ENCODE measurements around the gene SEC16A.

The SEC16A gene

DNA sequence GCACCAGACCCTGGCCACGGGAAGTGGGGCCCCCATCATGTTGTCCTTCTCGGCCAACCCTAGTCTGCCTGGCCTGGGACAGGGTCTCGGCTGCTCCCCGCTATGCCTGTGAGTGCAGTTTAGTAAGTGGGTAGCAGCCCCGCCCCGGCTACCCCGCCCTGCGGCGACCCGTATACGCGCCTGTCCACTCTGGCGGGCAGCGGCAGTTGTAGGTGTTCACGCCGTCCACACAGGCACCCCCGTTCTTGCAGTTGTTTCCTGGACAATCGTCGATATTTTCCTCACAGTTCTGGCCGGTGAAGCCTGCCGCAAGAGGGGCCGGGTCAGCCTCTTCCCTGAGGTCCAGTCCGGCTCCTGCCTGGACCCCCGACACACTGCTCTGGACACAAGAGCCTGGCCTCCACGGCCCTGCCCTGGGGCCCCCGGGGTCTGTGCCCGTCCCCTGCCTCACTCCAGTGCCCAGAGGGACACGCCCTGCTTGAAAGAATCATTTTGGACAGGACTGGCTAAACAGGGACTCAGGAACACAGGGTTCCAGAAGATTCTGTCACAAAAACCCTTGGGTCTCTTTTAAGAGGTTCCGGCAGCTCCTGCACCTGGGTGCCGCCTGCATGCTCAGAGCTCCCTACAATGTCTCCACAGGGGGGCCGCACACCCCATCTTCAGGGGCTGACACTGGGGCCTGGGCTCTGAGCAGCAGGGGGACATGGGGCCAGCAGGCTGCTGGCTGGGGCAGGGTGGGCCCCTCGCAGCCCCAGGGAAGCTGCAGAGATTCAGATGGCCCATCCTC, 36.6 kb upstream of the SEC16A start:
- DNase-seq (ENCODE audit: low read depth in 2 of 3, low spot score in 1 of 3): no peak

DNA sequence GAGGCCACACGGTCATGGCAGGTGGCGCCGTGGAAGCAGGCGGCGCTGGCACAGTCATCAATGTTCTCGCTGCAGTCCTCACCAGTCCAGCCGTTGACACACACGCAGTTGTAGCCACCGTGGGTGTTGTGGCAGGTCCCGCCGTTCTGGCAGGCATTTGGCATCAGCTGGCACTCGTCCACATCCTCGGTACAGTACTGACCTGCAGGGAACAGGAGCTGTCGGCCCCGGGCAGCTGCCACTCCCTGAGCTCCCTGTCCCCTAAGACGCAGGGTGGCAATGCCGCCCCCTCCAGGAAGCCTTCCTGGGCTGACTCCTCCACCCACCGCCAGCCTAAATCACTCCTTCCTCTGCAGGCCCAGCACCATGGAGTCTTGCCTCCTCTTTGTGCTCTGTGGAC, 35.8 kb upstream of the SEC16A start:
- no peak for DNase-seq (ENCODE audit: low read depth in 2 of 3, low spot score in 1 of 3)

DNA sequence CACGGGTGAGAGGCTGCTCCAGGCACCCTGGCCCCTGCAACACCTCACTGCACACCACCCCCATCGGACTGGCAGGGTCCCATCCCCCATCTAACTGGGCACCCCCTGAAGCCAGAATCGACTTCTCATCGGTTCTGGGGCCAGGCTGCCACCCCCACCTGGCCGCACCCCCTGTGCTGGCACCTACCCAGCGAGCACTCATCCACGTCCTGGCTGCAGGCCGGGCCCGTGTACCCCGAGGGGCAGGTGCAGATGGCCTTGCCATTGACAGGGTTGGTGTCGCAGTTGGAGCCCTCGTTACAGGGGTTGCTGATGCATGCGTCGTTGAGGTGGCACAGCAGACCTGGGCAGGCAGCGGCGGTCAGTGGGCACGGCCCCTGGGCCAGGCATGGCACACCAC, 35.1 kb upstream of the SEC16A start:
- no peak for DNase-seq (ENCODE audit: low read depth in 2 of 3, low spot score in 1 of 3)

- no peak for DNase-seq (ENCODE audit: low read depth in 2 of 3, low spot score in 1 of 3)
Measured at GRCh38 chr9:136517012-136517743, 34.3 kb upstream of the SEC16A start.

DNA sequence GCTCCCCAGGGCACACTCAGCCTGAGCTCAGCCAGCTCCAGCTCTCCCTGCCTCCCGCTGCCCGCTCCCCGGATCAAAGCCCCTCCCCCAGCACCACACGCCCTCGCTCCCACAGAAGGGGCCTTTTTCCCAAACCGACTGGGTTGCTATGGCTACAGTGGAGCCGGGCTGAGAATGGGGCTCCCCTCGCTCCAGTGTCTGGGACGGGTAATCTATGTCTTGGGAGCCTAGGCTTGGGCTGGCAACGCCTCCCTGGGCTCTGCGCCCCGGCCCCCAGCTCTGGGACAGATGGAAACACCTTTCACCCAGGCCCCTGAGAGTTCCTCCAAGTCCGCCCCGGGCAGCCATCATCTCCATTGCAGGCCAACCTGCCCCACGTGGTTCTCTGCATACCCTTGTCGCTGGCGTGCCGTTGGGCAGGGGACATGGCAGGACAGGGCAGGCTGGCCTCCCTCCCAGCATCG, 33.4 kb upstream of the SEC16A start:
- no peak for DNase-seq (ENCODE audit: low read depth in 2 of 3, low spot score in 1 of 3)

GRCh38 chr9:136515276-136515675, 32.4 kb upstream of the SEC16A start:
- DNase-seq (ENCODE audit: low read depth in 2 of 3, low spot score in 1 of 3): no peak

DNA sequence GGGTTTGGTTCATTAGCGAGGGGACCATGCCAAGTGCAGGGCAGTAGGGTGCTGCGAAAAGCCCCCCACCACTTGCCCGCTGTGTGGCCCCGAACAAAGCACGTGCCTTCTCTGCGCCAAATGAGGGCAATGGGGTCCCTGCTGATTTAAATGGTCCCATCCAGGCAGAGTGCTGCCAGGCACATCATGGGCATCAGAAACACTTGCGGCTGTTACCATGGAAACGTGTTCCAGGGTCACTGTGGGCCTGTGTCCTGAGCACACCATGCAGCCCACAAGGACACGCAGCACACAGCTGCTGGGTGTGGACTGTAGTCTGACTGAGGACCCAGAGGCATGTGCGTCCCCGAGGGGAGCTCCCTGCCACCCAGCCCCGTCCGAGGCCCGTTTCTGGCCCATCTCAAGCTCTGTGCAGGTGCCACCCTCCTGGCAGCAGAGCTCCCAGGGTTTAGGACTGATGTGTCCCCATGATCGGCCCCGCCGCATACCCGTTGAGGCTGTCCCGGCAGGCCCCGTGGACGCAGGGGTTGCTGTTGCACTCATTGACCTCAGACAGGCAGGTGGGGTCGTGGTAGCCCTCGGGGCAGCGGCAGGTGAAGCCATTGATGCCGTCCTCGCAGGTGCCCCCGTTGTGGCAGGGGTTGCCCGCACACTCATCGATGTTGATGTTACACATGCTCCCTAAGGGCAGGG, 31.3 kb upstream of the SEC16A start:
- DNase-seq (ENCODE audit: low read depth in 2 of 3, low spot score in 1 of 3): no peak

DNA sequence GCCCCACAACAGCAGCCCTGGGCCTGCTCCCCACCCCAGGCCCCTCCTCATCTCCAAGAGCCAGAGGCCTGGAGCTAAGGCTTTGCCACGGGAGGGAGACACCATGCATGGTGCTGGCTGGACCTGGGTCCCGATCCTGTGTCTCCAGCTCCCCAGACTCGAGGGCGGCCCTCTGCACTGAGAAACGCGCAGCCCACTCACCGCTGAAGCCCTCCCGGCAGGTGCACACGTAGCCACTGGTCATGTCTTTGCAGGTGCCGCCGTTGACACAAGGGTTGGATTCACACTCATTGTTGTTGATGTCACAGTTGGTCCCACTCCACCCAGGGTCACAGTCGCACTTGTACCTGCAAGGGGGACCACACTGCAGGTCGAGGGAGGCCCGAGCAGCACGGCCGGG, 30.4 kb upstream of the SEC16A start:
- DNase-seq (ENCODE audit: low read depth in 2 of 3, low spot score in 1 of 3): no peak

GRCh38 chr9:136512651-136513071, 29.8 kb upstream of the SEC16A start:
- peak in 2 of 3 donors; percentile 16 to 34 for DNase-seq (ENCODE audit: low read depth in 2 of 3, low spot score in 1 of 3)

GRCh38 chr9:136511670-136512592, 29.1 kb upstream of the SEC16A start:
- no peak for DNase-seq (ENCODE audit: low read depth in 2 of 3, low spot score in 1 of 3)

DNA sequence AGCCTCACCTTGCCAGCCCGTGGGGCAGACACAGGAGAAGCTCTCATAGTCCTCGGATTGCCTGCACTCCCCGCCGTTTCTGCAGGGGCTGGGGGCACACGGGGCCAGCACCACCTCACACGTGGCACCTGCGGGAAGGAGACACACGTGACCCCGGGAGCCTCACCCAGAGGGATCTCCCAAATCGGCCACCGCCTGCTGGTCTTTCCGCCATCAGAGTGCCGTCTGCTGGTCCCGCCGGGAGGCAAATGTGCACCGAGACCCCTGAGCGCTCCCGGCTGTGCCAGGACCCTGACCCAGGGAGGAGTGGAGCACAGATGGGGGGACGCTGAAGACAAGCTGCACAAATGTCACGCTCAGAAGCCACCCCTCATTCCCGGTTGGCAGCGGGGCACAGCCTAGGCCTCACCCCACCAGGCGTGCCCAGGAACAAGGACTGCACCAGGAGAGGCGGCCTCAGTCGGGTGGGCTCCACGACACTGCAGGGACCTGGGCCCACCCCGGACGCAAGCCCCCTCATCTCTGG, 28.4 kb upstream of the SEC16A start:
- DNase-seq (ENCODE audit: low read depth in 2 of 3, low spot score in 1 of 3): no peak

DNA sequence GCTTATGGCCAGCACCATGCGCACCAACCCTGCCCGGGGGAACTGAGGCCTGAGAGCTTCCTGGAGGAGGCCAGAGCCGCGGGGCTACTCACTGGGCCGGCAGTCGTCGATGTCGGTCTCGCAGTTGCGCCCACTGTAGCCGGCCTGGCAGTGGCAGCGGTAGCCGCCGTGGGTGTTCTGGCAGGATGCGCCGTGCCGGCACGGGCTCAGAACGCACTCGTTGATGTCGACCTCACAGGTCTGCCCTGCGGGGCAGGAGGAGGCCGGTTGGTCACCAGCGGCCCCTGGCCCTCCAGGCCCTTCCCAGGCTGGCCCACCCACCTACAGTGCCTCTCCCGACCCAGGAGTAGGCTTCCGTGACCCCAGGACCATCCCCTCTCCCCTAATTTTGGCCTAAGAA, 27.7 kb upstream of the SEC16A start:
- no peak for DNase-seq (ENCODE audit: low read depth in 2 of 3, low spot score in 1 of 3)

DNA sequence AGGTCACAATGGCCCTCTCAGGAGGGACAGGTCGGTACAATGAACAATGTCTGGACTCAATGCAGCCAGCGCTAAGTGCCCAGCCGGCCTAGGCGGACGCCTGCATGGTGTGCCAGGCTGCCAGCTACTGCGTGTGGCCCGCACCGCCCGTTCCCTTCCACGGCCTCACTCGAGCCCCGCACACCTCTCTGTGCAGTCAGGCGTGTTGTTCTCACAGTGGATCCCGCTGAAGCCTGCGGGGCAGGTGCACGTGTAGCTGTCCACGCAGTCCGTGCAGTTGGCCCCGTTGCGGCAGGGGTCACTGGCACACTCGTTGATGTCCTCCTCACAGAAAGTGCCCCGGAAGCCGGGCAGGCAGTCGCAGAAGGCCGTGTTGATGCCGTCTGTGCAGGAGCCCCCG, 26.7 kb upstream of the SEC16A start:
- DNase-seq (ENCODE audit: low read depth in 2 of 3, low spot score in 1 of 3): no peak

DNA sequence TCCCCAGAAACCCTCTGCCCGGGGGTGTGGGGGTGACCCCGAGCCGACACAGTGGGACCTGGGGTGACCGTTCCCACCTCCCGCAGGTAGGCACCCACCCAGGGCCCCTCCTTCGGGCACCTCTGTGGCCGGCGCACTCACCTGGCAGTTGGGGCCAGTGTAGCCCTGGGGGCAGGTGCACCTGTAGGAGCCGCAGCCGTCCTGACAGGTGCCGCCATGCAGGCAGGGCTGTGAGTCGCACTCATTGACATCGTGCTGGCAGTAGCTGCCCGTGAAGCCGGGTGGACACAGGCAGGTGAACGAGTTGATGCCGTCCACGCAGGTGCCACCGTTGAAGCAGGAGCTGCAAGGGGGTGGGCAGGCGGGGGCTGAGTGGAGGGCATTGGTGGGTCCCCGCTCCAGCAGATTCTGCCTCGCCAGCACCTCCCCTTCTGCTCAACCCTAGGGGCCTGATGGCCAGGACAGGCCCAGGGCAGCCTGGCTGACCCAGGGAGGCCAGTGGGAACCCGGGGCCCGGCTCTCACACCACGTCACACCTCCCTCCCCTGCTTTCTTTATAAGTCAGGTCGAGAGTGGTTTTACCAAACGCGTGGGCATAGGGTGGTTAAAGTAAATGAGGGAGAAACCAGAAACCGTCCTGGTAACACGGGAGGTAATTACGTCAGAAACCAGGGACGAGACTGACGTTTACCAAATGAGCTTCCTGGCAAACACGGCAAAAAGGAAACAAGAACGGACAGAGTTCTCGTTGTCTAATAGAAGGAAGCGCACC, 26.1 kb upstream of the SEC16A start:
- DNase-seq (ENCODE audit: low read depth in 2 of 3, low spot score in 1 of 3): peak in 1 of 3 donors; percentile 20

DNA sequence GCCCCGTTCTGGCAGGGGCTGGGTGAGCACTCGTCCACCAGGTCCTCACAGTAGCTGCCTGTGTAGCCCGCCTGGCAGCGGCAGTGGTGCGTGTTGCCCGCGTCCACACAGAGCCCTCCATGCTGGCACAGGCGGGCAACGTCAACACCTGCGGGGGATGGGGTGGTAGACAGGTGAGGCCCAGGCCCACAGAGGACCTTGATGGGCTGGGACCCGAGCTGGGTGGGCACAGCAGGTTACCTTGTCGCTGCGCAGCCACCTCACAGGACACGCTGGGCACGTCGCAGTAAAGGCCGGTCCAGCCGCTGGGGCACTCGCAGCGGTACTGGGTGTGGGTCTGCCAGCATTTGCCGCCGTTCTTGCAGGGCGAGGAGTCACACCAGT, 25.1 kb upstream of the SEC16A start:
- DNase-seq (ENCODE audit: low read depth in 2 of 3, low spot score in 1 of 3): no peak

- no peak for DNase-seq (ENCODE audit: low read depth in 2 of 3, low spot score in 1 of 3)
Measured at GRCh38 chr9:136507221-136507991, 24.6 kb upstream of the SEC16A start.

GRCh38 chr9:136506425-136506824, 23.6 kb upstream of the SEC16A start:
- no peak for DNase-seq (ENCODE audit: low read depth in 2 of 3, low spot score in 1 of 3)

DNA sequence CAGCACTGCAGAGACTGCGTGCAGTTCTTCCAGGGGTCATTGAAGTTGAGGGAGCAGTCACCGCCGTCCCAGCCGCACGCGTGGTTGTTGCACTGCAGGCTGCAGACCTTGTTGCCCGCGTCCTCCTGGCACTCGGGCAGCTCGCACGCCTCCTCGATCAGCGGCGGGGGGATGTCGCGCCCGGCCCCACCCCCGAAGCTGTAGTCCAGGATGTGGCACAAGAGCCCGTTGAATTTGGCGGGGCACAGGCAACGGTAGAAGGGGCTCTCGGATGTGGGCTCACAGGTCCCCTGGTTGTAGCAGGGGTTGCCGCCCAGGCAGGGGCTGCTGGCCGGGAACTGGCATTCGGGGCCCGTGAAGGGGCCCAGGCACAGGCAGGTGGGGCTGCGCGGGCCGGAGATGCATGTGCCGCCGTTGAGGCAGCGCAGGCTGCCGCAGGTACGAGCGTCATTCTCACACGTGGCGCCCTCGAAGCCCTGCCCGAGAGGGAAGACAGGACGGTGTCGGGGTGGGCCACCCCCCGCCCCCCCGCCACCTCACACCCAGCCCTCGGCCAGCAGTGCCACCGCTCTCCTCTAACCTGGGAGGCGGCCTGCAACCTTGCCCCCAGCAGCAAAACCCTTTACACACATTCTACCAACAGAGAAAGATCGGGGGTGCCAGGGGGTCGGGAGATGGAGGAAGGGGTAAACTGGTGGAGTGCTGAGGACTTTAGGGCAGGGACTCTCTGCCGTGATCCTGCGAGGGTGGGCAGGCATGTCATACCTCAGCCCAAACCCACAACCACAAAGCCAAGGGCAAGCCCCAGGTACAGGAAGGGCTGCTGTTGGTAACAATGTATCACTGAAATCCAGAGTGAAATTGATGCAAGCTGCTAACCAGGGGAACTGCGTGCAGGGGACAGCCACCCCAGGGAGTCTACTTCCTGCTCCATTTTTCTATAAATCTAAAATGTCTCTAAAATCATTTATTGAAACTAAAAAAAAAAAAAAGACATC, 22.9 kb upstream of the SEC16A start:
- DNase-seq (ENCODE audit: low read depth in 2 of 3, low spot score in 1 of 3): no peak

All from stimulated activated CD4-positive, alpha-beta T cell treated with anti-CD3 and anti-CD28 coated beads, Interleukin-12 subunit alpha, Interleukin-12 subunit beta, amount 100 ng/mL, for 48 hours (primary cell).